Loucy (cell line): ENCODE data around the gene SH3RF3.

Experiments used
- EZH2phosphoT487 ChIP-seq: fragments of 200-600 bp; IDR thresholded peaks from 2 replicates; pipeline ENCODE4 v1.6.1; 2018; ENCODE audit warnings: antibody characterized with exemption, mild to moderate bottlenecking, moderate library complexity, borderline replicate concordance
- TF ChIP-seq, protein P1 (sequence below): fragments of 200-600 bp; sonication (generic); conservative IDR thresholded peaks from 2 replicates; pipeline ENCODE4 v1.5.1; 2014; ENCODE audit warnings: mild to moderate bottlenecking, antibody characterized with exemption, low read length

DNA sequence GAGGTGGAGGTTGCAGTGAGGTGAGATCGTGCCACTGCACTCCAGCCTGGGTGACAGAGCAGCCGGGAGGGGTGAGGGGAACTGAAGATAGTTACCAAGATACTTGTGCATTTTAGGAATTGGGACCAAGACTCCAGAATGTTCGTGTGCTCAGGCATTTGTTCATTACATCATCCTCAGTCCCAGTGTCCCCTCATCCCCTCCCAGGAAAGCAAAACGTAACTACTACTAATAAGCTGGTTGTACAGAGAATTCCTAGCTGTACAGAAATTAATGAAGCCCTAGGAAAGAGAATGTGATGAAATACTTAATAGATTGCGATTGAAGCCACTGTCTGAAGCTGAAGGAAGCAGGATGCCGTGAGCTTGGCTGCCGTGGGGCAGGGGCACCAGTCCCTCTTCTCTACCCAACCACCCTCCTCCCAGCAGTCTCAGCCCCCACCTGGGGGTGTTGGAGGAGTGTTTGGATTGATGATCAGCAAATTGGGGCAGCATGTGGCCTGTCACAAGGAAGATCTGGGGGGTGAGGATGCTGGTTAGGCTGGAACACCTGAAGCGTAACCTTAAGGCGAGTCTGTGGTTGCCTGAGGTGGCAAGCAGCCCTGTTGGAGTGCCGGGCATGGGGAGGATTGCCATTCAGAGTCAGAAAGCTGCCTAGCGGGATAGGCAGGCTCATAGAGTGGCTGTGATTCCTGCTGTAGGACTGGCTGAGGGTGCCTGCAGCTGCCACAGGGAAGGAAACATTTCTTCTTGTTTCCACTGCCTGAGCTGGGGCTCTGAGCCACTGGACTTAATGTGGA is 140.9 kb downstream of the SH3RF3 start:
- TF ChIP-seq, protein P1, sequence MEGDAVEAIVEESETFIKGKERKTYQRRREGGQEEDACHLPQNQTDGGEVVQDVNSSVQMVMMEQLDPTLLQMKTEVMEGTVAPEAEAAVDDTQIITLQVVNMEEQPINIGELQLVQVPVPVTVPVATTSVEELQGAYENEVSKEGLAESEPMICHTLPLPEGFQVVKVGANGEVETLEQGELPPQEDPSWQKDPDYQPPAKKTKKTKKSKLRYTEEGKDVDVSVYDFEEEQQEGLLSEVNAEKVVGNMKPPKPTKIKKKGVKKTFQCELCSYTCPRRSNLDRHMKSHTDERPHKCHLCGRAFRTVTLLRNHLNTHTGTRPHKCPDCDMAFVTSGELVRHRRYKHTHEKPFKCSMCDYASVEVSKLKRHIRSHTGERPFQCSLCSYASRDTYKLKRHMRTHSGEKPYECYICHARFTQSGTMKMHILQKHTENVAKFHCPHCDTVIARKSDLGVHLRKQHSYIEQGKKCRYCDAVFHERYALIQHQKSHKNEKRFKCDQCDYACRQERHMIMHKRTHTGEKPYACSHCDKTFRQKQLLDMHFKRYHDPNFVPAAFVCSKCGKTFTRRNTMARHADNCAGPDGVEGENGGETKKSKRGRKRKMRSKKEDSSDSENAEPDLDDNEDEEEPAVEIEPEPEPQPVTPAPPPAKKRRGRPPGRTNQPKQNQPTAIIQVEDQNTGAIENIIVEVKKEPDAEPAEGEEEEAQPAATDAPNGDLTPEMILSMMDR: no peak
- no peak for TF ChIP-seq EZH2phosphoT487
